K562 (cell line): ENCODE results near the gene GOLT1A. TPM values are rescaled to one million over a fixed set of nuclear protein-coding genes. Genes with fewer than 3 reads are reported as not detected.

Experiments
- BDP1 ChIP-seq: IDR thresholded peaks from 3 replicates; pipeline ENCODE4 v1.6.1; 2011; ENCODE audit not compliant: insufficient read length, insufficient read depth
- CBX3 ChIP-seq, 2 experiments: IDR thresholded peaks; 1 replicate in 1 of 2; 2 replicates in 1 of 2; pipeline ENCODE4 v1.6.1; 2012; ENCODE audit warnings: inconsistent platforms in 2 of 2, low read length in 2 of 2, borderline replicate concordance in 1 of 2, control low read depth in 1 of 2
- DDX20 ChIP-seq: fragments of 450-650 bp; IDR thresholded peaks from 2 replicates; pipeline ENCODE4 v1.6.1; 2016; ENCODE audit warnings: missing genetic modification characterization, low read depth, mild to moderate bottlenecking, missing compliant biosample characterization, moderate library complexity
- DIDO1 ChIP-seq: fragments of 450-650 bp; IDR thresholded peaks from 2 replicates; pipeline ENCODE4 v1.6.1; 2016; ENCODE audit warnings: low read depth, missing biosample characterization, missing genetic modification characterization
- ELF2 ChIP-seq: fragments of 250-450 bp; sonication (Bioruptor Pico); IDR thresholded peaks from 2 replicates; pipeline ENCODE4 v1.5.0; 2021; ENCODE audit warnings: mild to moderate bottlenecking
- FOXA3 ChIP-seq, 2 experiments: fragments of 450-650 bp in 1 of 2; sonication (generic) in 1 of 2; formaldehyde crosslinking; IDR thresholded peaks in 1 of 2; conservative IDR thresholded peaks in 1 of 2; 2 replicates each; pipeline versions ENCODE4 v1.4.0 to v1.8.0; 2020 to 2022; ENCODE audit warnings: mild to moderate bottlenecking in 2 of 2, missing genetic modification reagents in 1 of 2
- KAT8 ChIP-seq: fragments of 450-650 bp; IDR thresholded peaks from 2 replicates; pipeline ENCODE4 v1.6.1; 2016; ENCODE audit warnings: low read depth, mild to moderate bottlenecking
- MTA3 ChIP-seq: fragments of 450-650 bp; formaldehyde crosslinking; IDR thresholded peaks from 2 replicates; pipeline ENCODE4 v1.6.1; 2017; ENCODE audit warnings: mild to moderate bottlenecking, borderline replicate concordance
- NELFE ChIP-seq: IDR thresholded peaks from 2 replicates; pipeline ENCODE4 v1.6.1; 2011; ENCODE audit warnings: mild to moderate bottlenecking; ENCODE audit not compliant: insufficient read depth, insufficient read length
- NFE2L1 ChIP-seq: fragments of 450-650 bp; IDR thresholded peaks from 2 replicates; pipeline ENCODE4 v1.6.1; 2016; ENCODE audit warnings: missing genetic modification characterization, low read depth, mild to moderate bottlenecking, missing compliant biosample characterization, moderate library complexity, borderline replicate concordance
- PHTF2 ChIP-seq: fragments of 250-450 bp; sonication (Bioruptor Pico); IDR thresholded peaks from 2 replicates; pipeline ENCODE4 v1.5.0; 2021; ENCODE audit warnings: mild to moderate bottlenecking
- SNRNP70 ChIP-seq: fragments of 200-400 bp; formaldehyde crosslinking; optimal IDR thresholded peaks from 2 replicates; pipeline ENCODE3; 2017; ENCODE audit warnings: low read depth, low read length
- TAL1 ChIP-seq: fragments of 450-650 bp; IDR thresholded peaks from 2 replicates; pipeline ENCODE4 v1.6.1; 2016; ENCODE audit warnings: mild to moderate bottlenecking
- TCFL5 ChIP-seq: fragments of 250-450 bp; sonication (Bioruptor Pico); conservative IDR thresholded peaks from 2 replicates; pipeline ENCODE4 v1.6.1; 2021; ENCODE audit warnings: mild to moderate bottlenecking, moderate library complexity, matching md5 sums
- ZBTB7A ChIP-seq: IDR thresholded peaks from 2 replicates; pipeline ENCODE4 v1.6.1; 2011; ENCODE audit warnings: low read depth, mild to moderate bottlenecking, low read length, moderate library complexity, borderline replicate concordance; ENCODE audit not compliant: control insufficient read depth
- ZFP36 ChIP-seq: fragments of 150-350 bp; IDR thresholded peaks from 2 replicates; pipeline ENCODE4 v1.6.1; 2018; ENCODE audit warnings: low read length, low read depth; ENCODE audit not compliant: partially characterized antibody
- ZNF318 ChIP-seq, 2 experiments: fragments of 450-650 bp; IDR thresholded peaks; 2 replicates each; pipeline ENCODE4 v1.6.1; 2016; ENCODE audit warnings: mild to moderate bottlenecking in 2 of 2, borderline replicate concordance in 1 of 2, low read depth in 1 of 2, moderate library complexity in 1 of 2
- polyA plus RNA-seq, 8 experiments: library from polyadenylated mRNA; depleted of rRNA in 4 of 8; stranded (reverse) in 5 of 8; unstranded in 3 of 8; fragments of >200 nt; fragmentation: Nextera tagmentation in 2 of 8; fragmentation: Illumina TruSeq in 1 of 8; extraction: Ambion mirVana in 2 of 8; extraction: Trizol in 1 of 8; gene quantifications; 2 replicates each; pipeline versions ENCODE4 v1.2.1 to v1.2.3, GENCODE V29; 2011 to 2014; ENCODE audit warnings: inconsistent platforms in 1 of 8, missing spikeins in 1 of 8
- total RNA-seq, 7 experiments: library from RNA; depleted of rRNA in 6 of 7; stranded (reverse); fragments of >200 nt in 6 of 7; fragmentation: Illumina TruSeq in 2 of 7; extraction: Trizol in 2 of 7; gene quantifications; 2 replicates each; pipeline versions ENCODE4 v1.2.1 to v1.2.3, GENCODE V29; 2011 to 2021; ENCODE audit warnings: low replicate concordance in 1 of 7
- TF ChIP-seq, protein P1 (sequence below): fragments of 250-450 bp; sonication (Bioruptor Pico); IDR thresholded peaks from 2 replicates; pipeline ENCODE4 v1.8.0; 2022; ENCODE audit warnings: moderate library complexity, mild to moderate bottlenecking, inconsistent platforms
- TF ChIP-seq, protein P2 (sequence below): sonication (generic); formaldehyde crosslinking; IDR thresholded peaks from 2 replicates; pipeline ENCODE4 v1.5.0; 2020; ENCODE audit warnings: missing genetic modification reagents

The GOLT1A gene
- total and polyA plus RNA-seq, 9 of the 15 experiments (the other 6 are each of a cell fraction or from before 2014, with no cell fraction given), result not detected

DNA sequence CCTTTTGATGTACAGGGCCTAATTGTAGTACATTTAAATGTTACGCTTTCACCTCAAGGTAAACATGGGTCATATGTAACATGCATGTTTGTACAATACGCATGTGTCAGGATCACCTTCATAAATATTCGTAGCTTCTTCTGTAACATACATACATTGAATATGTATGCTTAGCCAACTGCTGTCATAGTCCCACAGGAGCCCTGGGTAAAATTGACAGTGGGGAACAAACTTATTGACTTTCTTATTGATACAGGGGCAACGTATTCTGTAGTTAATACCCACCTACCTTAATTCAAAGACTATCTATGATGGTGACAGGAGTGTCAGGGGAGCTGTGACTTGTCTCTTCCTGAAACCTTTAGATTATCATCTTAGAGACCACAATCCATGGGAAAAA is 43.9 kb downstream of the GOLT1A start (continued):
- TF ChIP-seq ZBTB7A (no peak), KAT8 (no peak), MTA3 (no peak), ELF2 (CRISPR knock-in tag) (no peak), FOXA3 (CRISPR knock-in tag; conservative IDR thresholded peaks at IDR 0.05 in 1 of 2, IDR thresholded peaks at IDR 0.05 in 1 of 2) (peak in 1 of 2 experiments; percentile 39; a peak in 1 of 4 replicates), DDX20 (tag) (no peak), SNRNP70 (no peak), ZNF318 (IDR thresholded peaks at IDR 0.05; ENCODE audit: borderline replicate concordance in 1 of 2, low read depth in 1 of 2) (no peak), ZFP36 (no peak), DIDO1 (tag) (no peak), CBX3 (IDR thresholded peaks at IDR 0.05; ENCODE audit: borderline replicate concordance in 1 of 2, low read length in 2 of 2) (peak in 1 of 2 experiments; percentile 85; a peak in 2 of 3 replicates), NELFE (no peak), BDP1 (no peak), TCFL5 (CRISPR knock-in tag) (no peak), NFE2L1 (tag) (no peak), PHTF2 (CRISPR knock-in tag) (no peak), TAL1 (no peak)
- TF ChIP-seq, protein P1, sequence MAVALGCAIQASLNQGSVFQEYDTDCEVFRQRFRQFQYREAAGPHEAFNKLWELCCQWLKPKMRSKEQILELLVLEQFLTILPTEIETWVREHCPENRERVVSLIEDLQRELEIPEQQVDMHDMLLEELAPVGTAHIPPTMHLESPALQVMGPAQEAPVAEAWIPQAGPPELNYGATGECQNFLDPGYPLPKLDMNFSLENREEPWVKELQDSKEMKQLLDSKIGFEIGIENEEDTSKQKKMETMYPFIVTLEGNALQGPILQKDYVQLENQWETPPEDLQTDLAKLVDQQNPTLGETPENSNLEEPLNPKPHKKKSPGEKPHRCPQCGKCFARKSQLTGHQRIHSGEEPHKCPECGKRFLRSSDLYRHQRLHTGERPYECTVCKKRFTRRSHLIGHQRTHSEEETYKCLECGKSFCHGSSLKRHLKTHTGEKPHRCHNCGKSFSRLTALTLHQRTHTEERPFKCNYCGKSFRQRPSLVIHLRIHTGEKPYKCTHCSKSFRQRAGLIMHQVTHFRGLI (CRISPR knock-in tag), result no peak
- TF ChIP-seq, protein P2, sequence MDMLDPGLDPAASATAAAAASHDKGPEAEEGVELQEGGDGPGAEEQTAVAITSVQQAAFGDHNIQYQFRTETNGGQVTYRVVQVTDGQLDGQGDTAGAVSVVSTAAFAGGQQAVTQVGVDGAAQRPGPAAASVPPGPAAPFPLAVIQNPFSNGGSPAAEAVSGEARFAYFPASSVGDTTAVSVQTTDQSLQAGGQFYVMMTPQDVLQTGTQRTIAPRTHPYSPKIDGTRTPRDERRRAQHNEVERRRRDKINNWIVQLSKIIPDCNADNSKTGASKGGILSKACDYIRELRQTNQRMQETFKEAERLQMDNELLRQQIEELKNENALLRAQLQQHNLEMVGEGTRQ (CRISPR knock-in tag), result no peak
